OCI-LY3 (cell line): ENCODE results near the gene KCNQ1.

Source experiments
- EZH2phosphoT487 ChIP-seq: fragments of 200-600 bp; shearing (Covaris generic); IDR thresholded peaks from 2 replicates; pipeline ENCODE4 v1.6.1; 2018; ENCODE audit warnings: antibody characterized with exemption, mixed run types, low read depth
- TF ChIP-seq, protein P1 (sequence below): fragments of 200-600, 300-600 bp; sonication (generic); IDR thresholded peaks from 2 replicates; pipeline ENCODE4 v1.5.1; 2014; ENCODE audit warnings: antibody characterized with exemption, low read length, low read depth

DNA sequence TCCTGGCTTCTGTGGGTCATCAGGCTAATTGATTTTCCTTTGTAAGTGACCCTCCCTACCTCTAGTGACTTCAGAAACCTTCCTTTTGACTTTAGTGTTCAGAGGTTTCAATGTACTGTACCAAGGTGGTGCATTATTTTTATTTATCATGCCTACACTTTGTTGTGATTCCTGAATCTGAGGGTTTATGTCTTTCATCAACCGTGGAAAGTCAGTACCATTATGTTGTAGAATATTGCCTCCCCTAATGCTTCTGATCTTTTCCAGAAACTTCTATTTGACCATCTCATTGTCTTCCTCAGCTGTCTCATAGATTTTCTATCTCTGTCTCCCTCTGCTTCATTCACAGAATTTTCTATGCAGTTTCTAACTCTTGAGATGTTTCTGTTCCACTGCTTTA lies 149.5 kb downstream of the KCNQ1 start:
- TF ChIP-seq, protein P1, sequence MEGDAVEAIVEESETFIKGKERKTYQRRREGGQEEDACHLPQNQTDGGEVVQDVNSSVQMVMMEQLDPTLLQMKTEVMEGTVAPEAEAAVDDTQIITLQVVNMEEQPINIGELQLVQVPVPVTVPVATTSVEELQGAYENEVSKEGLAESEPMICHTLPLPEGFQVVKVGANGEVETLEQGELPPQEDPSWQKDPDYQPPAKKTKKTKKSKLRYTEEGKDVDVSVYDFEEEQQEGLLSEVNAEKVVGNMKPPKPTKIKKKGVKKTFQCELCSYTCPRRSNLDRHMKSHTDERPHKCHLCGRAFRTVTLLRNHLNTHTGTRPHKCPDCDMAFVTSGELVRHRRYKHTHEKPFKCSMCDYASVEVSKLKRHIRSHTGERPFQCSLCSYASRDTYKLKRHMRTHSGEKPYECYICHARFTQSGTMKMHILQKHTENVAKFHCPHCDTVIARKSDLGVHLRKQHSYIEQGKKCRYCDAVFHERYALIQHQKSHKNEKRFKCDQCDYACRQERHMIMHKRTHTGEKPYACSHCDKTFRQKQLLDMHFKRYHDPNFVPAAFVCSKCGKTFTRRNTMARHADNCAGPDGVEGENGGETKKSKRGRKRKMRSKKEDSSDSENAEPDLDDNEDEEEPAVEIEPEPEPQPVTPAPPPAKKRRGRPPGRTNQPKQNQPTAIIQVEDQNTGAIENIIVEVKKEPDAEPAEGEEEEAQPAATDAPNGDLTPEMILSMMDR, result no peak
- no peak for TF ChIP-seq EZH2phosphoT487
